ENCODE results near the gene HDAC7. TPM values are rescaled to one million over a fixed set of nuclear protein-coding genes. Genes with fewer than 3 reads are reported as not detected.
A peak's percentile ranks its signal among the peaks of the same experiment; 100 is the strongest.

HDAC7 gene
- total and polyA plus RNA-seq, 2 of the 13 experiments (the other 11 are each of a cell fraction or from before 2014, with no cell fraction given): 4.6 to 10.8 TPM

- TF ChIP-seq GRHL1 (CRISPR knock-in tag; conservative IDR thresholded peaks at IDR 0.05) (no peak), MEIS1 (CRISPR knock-in tag; IDR thresholded peaks at IDR 0.05; ENCODE audit: borderline replicate concordance) (no peak), RFX5 (IDR thresholded peaks at IDR 0.05; ENCODE audit: low read depth, low read length) (no peak), ZBTB14 (CRISPR knock-in tag; IDR thresholded peaks at IDR 0.05) (peak; percentile 36; the same call in 1 of the 2 replicates), ZNF605 (CRISPR knock-in tag; IDR thresholded peaks at IDR 0.05) (no peak), THAP8 (CRISPR knock-in tag; IDR thresholded peaks at IDR 0.05; ENCODE audit: borderline replicate concordance) (no peak), MEF2D (CRISPR knock-in tag; IDR thresholded peaks at IDR 0.05) (no peak), ZNF383 (CRISPR knock-in tag; IDR thresholded peaks at IDR 0.05; ENCODE audit: borderline replicate concordance) (no peak), ZNF451 (CRISPR knock-in tag; IDR thresholded peaks at IDR 0.05) (no peak; the same call in 1 of the 2 replicates), ZNF362 (CRISPR knock-in tag; IDR thresholded peaks at IDR 0.05; ENCODE audit: borderline replicate concordance) (no peak), ZBTB49 (CRISPR knock-in tag; IDR thresholded peaks at IDR 0.05; ENCODE audit: borderline replicate concordance) (no peak), CC2D1A (CRISPR knock-in tag; IDR thresholded peaks at IDR 0.05) (no peak), ZNF3 (CRISPR knock-in tag; IDR thresholded peaks at IDR 0.05) (no peak), POLR2AphosphoS5 (IDR thresholded peaks at IDR 0.05; ENCODE audit: low read depth, low read length) (no peak), ZNF253 (CRISPR knock-in tag; IDR thresholded peaks at IDR 0.05; ENCODE audit: borderline replicate concordance) (no peak), MXI1 (IDR thresholded peaks at IDR 0.05; ENCODE audit: borderline replicate concordance, low read depth, low read length) (no peak), NR3C1 (CRISPR knock-in tag; IDR thresholded peaks at IDR 0.05) (no peak), ZNF234 (CRISPR knock-in tag; conservative IDR thresholded peaks at IDR 0.05) (no peak)
- TF ChIP-seq, protein P1, sequence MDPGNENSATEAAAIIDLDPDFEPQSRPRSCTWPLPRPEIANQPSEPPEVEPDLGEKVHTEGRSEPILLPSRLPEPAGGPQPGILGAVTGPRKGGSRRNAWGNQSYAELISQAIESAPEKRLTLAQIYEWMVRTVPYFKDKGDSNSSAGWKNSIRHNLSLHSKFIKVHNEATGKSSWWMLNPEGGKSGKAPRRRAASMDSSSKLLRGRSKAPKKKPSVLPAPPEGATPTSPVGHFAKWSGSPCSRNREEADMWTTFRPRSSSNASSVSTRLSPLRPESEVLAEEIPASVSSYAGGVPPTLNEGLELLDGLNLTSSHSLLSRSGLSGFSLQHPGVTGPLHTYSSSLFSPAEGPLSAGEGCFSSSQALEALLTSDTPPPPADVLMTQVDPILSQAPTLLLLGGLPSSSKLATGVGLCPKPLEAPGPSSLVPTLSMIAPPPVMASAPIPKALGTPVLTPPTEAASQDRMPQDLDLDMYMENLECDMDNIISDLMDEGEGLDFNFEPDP (CRISPR knock-in tag; conservative IDR thresholded peaks at IDR 0.05): no peak
These were observed at the start of gene HDAC7 (continued) for GRCh38 chr12:47819896-47820630.

Measured in HepG2 (cell line).